ENCODE data around the gene PAPOLG. TPM values are rescaled to one million over a fixed set of nuclear protein-coding genes. Genes with fewer than 3 reads are reported as not detected.

PAPOLG gene
- total and polyA plus RNA-seq, 7 experiments from 2014 or later = 14.9 to 42.4 (median 20.4) TPM

- Histone ChIP-seq H3K36me3 (ENCODE audit: control insufficient read depth in 2 of 3, insufficient read depth in 3 of 3, low read length in 3 of 3) (no peaks in the 10 kb centered on the region), H3K9me3 (ENCODE audit: control insufficient read depth in 2 of 3, low read length in 3 of 3) (no peaks in the 10 kb centered on the region), H3K27me3 (ENCODE audit: control insufficient read depth in 2 of 2, insufficient read depth in 2 of 2, low read length in 2 of 2) (no peaks in the 10 kb centered on the region), H3K4me3 (ENCODE audit: low read length) (no peak overlapping the region), H3K27ac (ENCODE audit: low read depth, low read length) (no peak overlapping the region), H3K4me1 (ENCODE audit: control insufficient read depth in 2 of 2, insufficient read depth in 2 of 2, low read length in 2 of 2) (peaks cover 11% of the 10 kb centered on the region in 2 donors)
- DNase-seq = no peak
- Mint-ChIP-seq H3K4me3 (no peak overlapping the region), H3K9me3 (peaks cover 0 to 6% (median 0%) of the 10 kb centered on the region in 11 donors), H3K27me3 (peaks cover 12 to 26% (median 16%) of the 10 kb centered on the region in 5 donors), H3K27ac (no peak overlapping the region), H3K36me3 (no peaks in the 10 kb centered on the region), H3K4me1 (peaks cover 6 to 19% (median 13%) of the 10 kb centered on the region in 7 donors)
- intact Hi-C loops (cut with micrococcal nuclease) = no loop called here
- no peak for ATAC-seq
- CTCF ChIA-PET = interaction anchor here (0.7 kb wide), 1 partner anchor 10 kb away, joined by 3 read pairs; no protein-coding TSS in a partner anchor
- POLR2A ChIA-PET = no interaction called here
These were observed 14.5 kb upstream of the PAPOLG start for GRCh38 chr2:60741576-60741975.

DNA sequence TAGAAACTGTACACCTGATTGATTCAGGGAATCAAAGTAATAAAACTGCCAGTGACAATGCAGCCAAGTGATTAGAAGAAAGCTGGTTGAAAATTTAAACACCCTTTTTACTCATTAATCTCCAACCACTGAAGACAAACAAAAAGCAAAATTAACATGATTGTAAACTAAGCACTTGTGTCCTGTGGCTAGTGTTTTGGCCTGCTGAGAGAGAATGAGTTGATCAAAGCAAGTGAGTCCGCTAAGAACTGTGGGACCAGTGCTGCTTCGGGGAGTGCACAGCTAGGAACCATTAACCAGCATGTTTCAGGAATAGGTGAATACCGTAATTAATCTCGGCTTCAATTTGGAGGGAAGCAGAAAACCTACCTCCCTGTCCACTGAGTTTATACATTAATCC, 13.6 kb upstream of the PAPOLG start:
- peaks cover 0 to 6% (median 0%) of the 10 kb centered on the region in 11 donors for H3K9me3 Mint-ChIP-seq
- no peaks in the 10 kb centered on the region for H3K36me3 Mint-ChIP-seq
- H3K4me1 Mint-ChIP-seq = peaks cover 6 to 19% (median 15%) of the 10 kb centered on the region in 7 donors
- ChIA-PET POLR2A (interaction anchor here (0.6 kb wide), 1 partner anchor 201 kb away, joined by 3 read pairs; no protein-coding TSS in a partner anchor), CTCF (no interaction called here)
- no peak overlapping the region for H3K27ac Mint-ChIP-seq
- no peak overlapping the region for H3K4me3 ChIP-seq (ENCODE audit: low read length)
- no peaks in the 10 kb centered on the region for H3K36me3 ChIP-seq (ENCODE audit: control insufficient read depth in 2 of 3, insufficient read depth in 3 of 3, low read length in 3 of 3)
- H3K4me3 Mint-ChIP-seq = no peak overlapping the region
- H3K9me3 ChIP-seq (ENCODE audit: control insufficient read depth in 2 of 3, low read length in 3 of 3) = no peaks in the 10 kb centered on the region
- ATAC-seq (no peak), DNase-seq (no peak)
- peaks cover 6 to 20% (median 13%) of the 10 kb centered on the region in 5 donors for H3K27me3 Mint-ChIP-seq
- H3K27ac ChIP-seq (ENCODE audit: low read depth, low read length) = no peak overlapping the region
- H3K27me3 ChIP-seq (ENCODE audit: control insufficient read depth in 2 of 2, insufficient read depth in 2 of 2, low read length in 2 of 2) = no peaks in the 10 kb centered on the region
- intact Hi-C loops (cut with micrococcal nuclease) = no loop called here
- peaks cover 11% of the 10 kb centered on the region in 2 donors for H3K4me1 ChIP-seq (ENCODE audit: control insufficient read depth in 2 of 2, insufficient read depth in 2 of 2, low read length in 2 of 2)

- Histone ChIP-seq H3K4me1 (ENCODE audit: control insufficient read depth in 2 of 2, insufficient read depth in 2 of 2, low read length in 2 of 2) (peaks cover 11% of the 10 kb centered on the region in 2 donors), H3K27me3 (ENCODE audit: control insufficient read depth in 2 of 2, insufficient read depth in 2 of 2, low read length in 2 of 2) (no peaks in the 10 kb centered on the region), H3K9me3 (ENCODE audit: control insufficient read depth in 2 of 3, low read length in 3 of 3) (no peaks in the 10 kb centered on the region), H3K36me3 (ENCODE audit: control insufficient read depth in 2 of 3, insufficient read depth in 3 of 3, low read length in 3 of 3) (no peaks in the 10 kb centered on the region), H3K4me3 (ENCODE audit: low read length) (no peak overlapping the region), H3K27ac (ENCODE audit: low read depth, low read length) (no peak overlapping the region)
- ChIA-PET CTCF (no interaction called here), POLR2A (no interaction called here)
- Mint-ChIP-seq H3K27ac (no peak overlapping the region), H3K36me3 (no peaks in the 10 kb centered on the region), H3K4me3 (no peak overlapping the region), H3K4me1 (peaks cover 8 to 19% (median 15%) of the 10 kb centered on the region in 7 donors), H3K27me3 (peaks cover 0 to 11% (median 0%) of the 10 kb centered on the region in 5 donors), H3K9me3 (no peaks in the 10 kb centered on the region)
- intact Hi-C loops (cut with micrococcal nuclease) = no loop called here
- no peak for DNase-seq
- ATAC-seq = no peak
These were observed 10.7 kb upstream of the PAPOLG start for GRCh38 chr2:60745330-60745729.

GRCh38 chr2:60745761-60746160, 10.3 kb upstream of the PAPOLG start:
- H3K4me1 ChIP-seq (ENCODE audit: control insufficient read depth in 2 of 2, insufficient read depth in 2 of 2, low read length in 2 of 2) = peaks cover 11% of the 10 kb centered on the region in 2 donors
- no peaks in the 10 kb centered on the region for H3K27me3 ChIP-seq (ENCODE audit: control insufficient read depth in 2 of 2, insufficient read depth in 2 of 2, low read length in 2 of 2)
- ChIA-PET CTCF (no interaction called here), POLR2A (interaction anchor here (2.5 kb wide), 1 partner anchor 10 kb away, joined by 8 read pairs; the partner anchor contains the start of gene PAPOLG)
- Mint-ChIP-seq H3K4me1 (peaks cover 8 to 19% (median 15%) of the 10 kb centered on the region in 7 donors), H3K36me3 (no peaks in the 10 kb centered on the region), H3K27me3 (peaks cover 0 to 11% (median 0%) of the 10 kb centered on the region in 5 donors), H3K9me3 (no peaks in the 10 kb centered on the region), H3K27ac (peak overlapping the region in 1 of 9 donors; percentile 56), H3K4me3 (peak overlapping the region in 3 of 10 donors; percentile 17 to 65 (median 43))
- ATAC-seq = peak; percentile 44
- no peaks in the 10 kb centered on the region for H3K36me3 ChIP-seq (ENCODE audit: control insufficient read depth in 2 of 3, insufficient read depth in 3 of 3, low read length in 3 of 3)
- H3K27ac ChIP-seq (ENCODE audit: low read depth, low read length) = no peak overlapping the region
- intact Hi-C loops (cut with micrococcal nuclease) = no loop called here
- H3K9me3 ChIP-seq (ENCODE audit: control insufficient read depth in 2 of 3, low read length in 3 of 3) = no peaks in the 10 kb centered on the region
- no peak for DNase-seq
- H3K4me3 ChIP-seq (ENCODE audit: low read length) = no peak overlapping the region

GRCh38 chr2:60746318-60746717, 9.8 kb upstream of the PAPOLG start:
- H3K4me1 Mint-ChIP-seq = peaks cover 8 to 19% (median 15%) of the 10 kb centered on the region in 7 donors
- DNase-seq = no peak
- no peak overlapping the region for H3K27ac ChIP-seq (ENCODE audit: low read depth, low read length)
- no peak overlapping the region for H3K4me3 ChIP-seq (ENCODE audit: low read length)
- no peak overlapping the region for H3K27ac Mint-ChIP-seq
- H3K36me3 Mint-ChIP-seq = no peaks in the 10 kb centered on the region
- H3K4me3 Mint-ChIP-seq = peak overlapping the region in 1 of 10 donors; percentile 39
- CTCF ChIA-PET = no interaction called here
- no peaks in the 10 kb centered on the region for H3K27me3 ChIP-seq (ENCODE audit: control insufficient read depth in 2 of 2, insufficient read depth in 2 of 2, low read length in 2 of 2)
- H3K4me1 ChIP-seq (ENCODE audit: control insufficient read depth in 2 of 2, insufficient read depth in 2 of 2, low read length in 2 of 2) = peaks cover 11% of the 10 kb centered on the region in 2 donors
- intact Hi-C loops (cut with micrococcal nuclease) = no loop called here
- POLR2A ChIA-PET = interaction anchor here (2.5 kb wide), 1 partner anchor 10 kb away, joined by 8 read pairs; the partner anchor contains the start of gene PAPOLG
- peaks cover 0 to 11% (median 0%) of the 10 kb centered on the region in 5 donors for H3K27me3 Mint-ChIP-seq
- ATAC-seq = no peak
- H3K36me3 ChIP-seq (ENCODE audit: control insufficient read depth in 2 of 3, insufficient read depth in 3 of 3, low read length in 3 of 3) = no peaks in the 10 kb centered on the region
- H3K9me3 Mint-ChIP-seq = no peaks in the 10 kb centered on the region
- H3K9me3 ChIP-seq (ENCODE audit: control insufficient read depth in 2 of 3, low read length in 3 of 3) = no peaks in the 10 kb centered on the region

DNA sequence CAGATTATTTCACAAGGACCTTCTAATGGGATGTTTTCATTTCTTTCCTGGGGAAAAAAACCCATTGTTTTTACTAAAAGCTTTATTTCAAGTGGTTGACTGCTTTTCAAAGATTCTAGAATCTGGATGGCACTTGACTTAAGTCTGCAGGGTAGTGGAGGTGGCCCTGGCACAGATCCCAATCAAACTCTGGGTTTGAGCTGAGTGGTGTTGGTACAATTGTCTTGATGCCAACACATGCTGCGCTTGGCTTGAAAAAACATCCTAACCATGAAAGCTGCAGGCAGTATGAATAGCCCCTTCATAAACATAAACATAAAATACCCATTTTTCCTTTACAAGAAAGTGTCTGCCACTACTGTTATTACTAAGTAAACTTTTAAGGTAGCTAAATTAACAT, 3.6 kb downstream of the PAPOLG start:
- DNase-seq (no peak), ATAC-seq (no peak)
- Histone ChIP-seq H3K36me3 (ENCODE audit: control insufficient read depth in 2 of 3, insufficient read depth in 3 of 3, low read length in 3 of 3) (peaks cover 15 to 49% (median 17%) of the 10 kb centered on the region in 3 experiments), H3K27ac (ENCODE audit: low read depth, low read length) (no peak overlapping the region), H3K4me3 (ENCODE audit: low read length) (no peak overlapping the region), H3K9me3 (ENCODE audit: control insufficient read depth in 2 of 3, low read length in 3 of 3) (no peaks in the 10 kb centered on the region), H3K4me1 (ENCODE audit: control insufficient read depth in 2 of 2, insufficient read depth in 2 of 2, low read length in 2 of 2) (peaks cover 0 to 13% of the 10 kb centered on the region in 2 donors), H3K27me3 (ENCODE audit: control insufficient read depth in 2 of 2, insufficient read depth in 2 of 2, low read length in 2 of 2) (no peaks in the 10 kb centered on the region)
- H3K36me3 Mint-ChIP-seq = peaks cover 9 to 31% (median 18%) of the 10 kb centered on the region in 5 donors
- POLR2A ChIA-PET = interaction anchor here (0.5 kb wide), 1 partner anchor 55 kb away, joined by 4 read pairs; no protein-coding TSS in a partner anchor
- intact Hi-C loops (cut with micrococcal nuclease) = loop anchor here (5.0 to 10.0 kb wide), 8 partner anchors 202 to 1948 kb away; partner anchors contain the start of genes XPO1 (in 2 of the 2), B3GNT2 (in 1 of the 2), EHBP1 (in 1 of the 2) and FAM161A (in 1 of the 2)
- no peaks in the 10 kb centered on the region for H3K9me3 Mint-ChIP-seq
- H3K27me3 Mint-ChIP-seq = no peaks in the 10 kb centered on the region
- H3K27ac Mint-ChIP-seq = no peak overlapping the region
- peaks cover 25 to 72% (median 55%) of the 10 kb centered on the region in 7 donors for H3K4me1 Mint-ChIP-seq
- CTCF ChIA-PET = interaction anchor here (1.1 kb wide), 1 partner anchor 17 kb away, joined by 4 read pairs; no protein-coding TSS in a partner anchor
- H3K4me3 Mint-ChIP-seq = peak overlapping the region in 2 of 10 donors; percentile 6 to 29

Measured in naive thymus-derived CD4-positive, alpha-beta T cell (primary cell).